Mucosa of descending colon (tissue), 3 donors: Measurements from ENCODE around the gene DGKE. TPM values are rescaled to one million over a fixed set of nuclear protein-coding genes. Genes with fewer than 3 reads are reported as not detected.

Experiments used
- ATAC-seq: fragments of 200-7000 bp; cut with Tn5 transposase; one replicate; pipeline ENCODE4 v1.9.1; 2020; ENCODE audit warnings: mild to moderate bottlenecking, moderate library complexity
- DNase-seq, 3 donors: peaks; one replicate each; pipeline ENCODE4 v3.0.0-alpha.2; 2020
- H3K36me3 ChIP-seq: fragments of 200-600 bp; one replicate; pipeline ENCODE4 v1.8.0; 2021; ENCODE audit warnings: low read depth, mild to moderate bottlenecking
- H3K4me1 ChIP-seq: fragments of 200-600 bp; one replicate; pipeline ENCODE4 v1.8.0; 2021; ENCODE audit warnings: low read depth, mild to moderate bottlenecking
- H3K4me3 ChIP-seq: fragments of 200-600 bp; one replicate; pipeline ENCODE4 v1.8.0; 2021; ENCODE audit warnings: mild to moderate bottlenecking
- H3K9me3 ChIP-seq: fragments of 200-600 bp; one replicate; pipeline ENCODE4 v1.8.0; 2021; ENCODE audit warnings: mild to moderate bottlenecking
- CTCF ChIP-seq: fragments of 200-600 bp; IDR thresholded peaks from one replicate; pipeline ENCODE4 v1.8.0; 2022; ENCODE audit warnings: antibody characterized with exemption, mild to moderate bottlenecking
- intact Hi-C, 2 donors: fragments of 100-400 bp; cut with DNase I in 1 of 2; cut with micrococcal nuclease in 1 of 2; formaldehyde crosslinking; loops; one replicate each; pipeline versions ENCODE4 v1.11.0 to v1.11.1; 2022; cut with DNase I, micrococcal nuclease
- total RNA-seq, 3 donors: library from RNA; stranded (reverse); fragmentation: NEBNext Ultra II Directional in 2 of 3; extraction: Animal tissue kit (Norgen Biotek cat#: 25700) in 2 of 3; gene quantifications; one replicate each; pipeline versions ENCODE4 v1.2.1 to v1.2.4, GENCODE V29; 2021 to 2023
- donor health status: DM: no; HTN: no; CAD: no; lungs with moderate emphysema.
- donor health status: DM: no; HTN: no; CAD: no.
- donor health status: DM: no; HTN: yes; CAD: no.

Gene DGKE
- total RNA-seq, 3 donors from 2014 or later = 5.8 to 22.2 (median 9.8) TPM

GRCh38 chr17:56809106-56809819 is 24.7 kb upstream of the DGKE start:
- Histone ChIP-seq H3K36me3 (no peaks in the 10 kb centered on the region), H3K9me3 (no peaks in the 10 kb centered on the region), H3K4me1 (peaks cover 3% of the 10 kb centered on the region), H3K4me3 (no peak overlapping the region)
- intact Hi-C loops = no loop called here
- no peak for DNase-seq
- no peak for ATAC-seq
- TF ChIP-seq CTCF = no peak

GRCh38 chr17:56809820-56810179 is 24.2 kb upstream of the DGKE start:
- Histone ChIP-seq H3K4me3 (no peak overlapping the region), H3K36me3 (no peaks in the 10 kb centered on the region), H3K9me3 (no peaks in the 10 kb centered on the region), H3K4me1 (peaks cover 3% of the 10 kb centered on the region)
- intact Hi-C loops = no loop called here
- no peak for DNase-seq
- no peak for ATAC-seq
- TF ChIP-seq CTCF = no peak

GRCh38 chr17:56810343-56810742 is 23.6 kb upstream of the DGKE start:
- peaks cover 3% of the 10 kb centered on the region for H3K4me1 ChIP-seq
- ATAC-seq = no peak
- no peaks in the 10 kb centered on the region for H3K9me3 ChIP-seq
- DNase-seq = no peak
- no peak for TF ChIP-seq CTCF
- no peaks in the 10 kb centered on the region for H3K36me3 ChIP-seq
- intact Hi-C loops = no loop called here
- H3K4me3 ChIP-seq = no peak overlapping the region

- no peak for TF ChIP-seq CTCF
- intact Hi-C loops = no loop called here
- Histone ChIP-seq H3K4me1 (peaks cover 3% of the 10 kb centered on the region), H3K4me3 (no peak overlapping the region), H3K36me3 (no peaks in the 10 kb centered on the region), H3K9me3 (no peaks in the 10 kb centered on the region)
- DNase-seq (no peak), ATAC-seq (no peak)
These were observed 22.8 kb upstream of the DGKE start for GRCh38 chr17:56810891-56811775.

- ATAC-seq (no peak), DNase-seq (no peak)
- H3K9me3 ChIP-seq = no peaks in the 10 kb centered on the region
- no peak for TF ChIP-seq CTCF
- no peaks in the 10 kb centered on the region for H3K36me3 ChIP-seq
- intact Hi-C loops = no loop called here
- H3K4me1 ChIP-seq = peaks cover 3% of the 10 kb centered on the region
- H3K4me3 ChIP-seq = no peak overlapping the region
These were observed 21.0 kb upstream of the DGKE start for GRCh38 chr17:56812901-56813388.
